Prostate gland (tissue), 2 donors: ENCODE data around the gene EEF1AKMT1. TPM values are rescaled to one million over a fixed set of nuclear protein-coding genes. Genes with fewer than 3 reads are reported as not detected.
A peak's percentile ranks its signal among the peaks of the same experiment; 100 is the strongest.

Experiments used
- DNase-seq: peaks from one replicate; pipeline ENCODE4 v3.0.0-alpha.2; 2019; ENCODE audit warnings: low spot score
- H3K27ac ChIP-seq, 2 donors: fragments of 200-600 bp; sonication (generic); 2 replicates each; pipeline ENCODE4 v1.5.1; 2017 to 2019
- H3K27me3 ChIP-seq: fragments of 200-600 bp; sonication (generic); replicated peaks from 2 replicates; pipeline ENCODE4 v1.5.1; 2019; ENCODE audit not compliant: insufficient read depth
- H3K36me3 ChIP-seq, 2 donors: fragments of 200-600 bp; sonication (generic); 1 replicate in 1 of 2; 2 replicates in 1 of 2; pipeline versions ENCODE4 v1.5.1 to v1.8.1; 2017 to 2019
- H3K4me1 ChIP-seq: fragments of 200-600 bp; sonication (generic); replicated peaks from 2 replicates; pipeline ENCODE4 v1.5.1; 2019
- H3K4me3 ChIP-seq, 2 donors: fragments of 200-600 bp; sonication (generic); 2 replicates each; pipeline ENCODE4 v1.5.1; 2017 to 2019
- H3K9me3 ChIP-seq: fragments of 200-600 bp; sonication (generic); 2 replicates; pipeline ENCODE4 v1.5.1; 2017
- POLR2A ChIP-seq: fragments of 450-650 bp; IDR thresholded peaks from one replicate; pipeline ENCODE4 v1.6.1; 2016; ENCODE audit warnings: antibody characterized with exemption, mild to moderate bottlenecking
- POLR2AphosphoS5 ChIP-seq: sonication (generic); formaldehyde crosslinking; IDR thresholded peaks from one replicate; pipeline ENCODE4 v1.6.1; 2017; ENCODE audit warnings: antibody characterized with exemption
- WGBS: methylation state at CpG from one replicate; pipeline ENCODE4 v1.1.5; 2018; 5-methylcytosine and 5-hydroxymethylcytosine counted together
- intact Hi-C: fragments of 100-400 bp; cut with DNase I; formaldehyde crosslinking; loops from one replicate; pipeline ENCODE4 v1.14.2; 2022
- total RNA-seq, 2 donors: library from RNA; depleted of rRNA; stranded (reverse); fragments of >200 nt; gene quantifications; one replicate each; pipeline ENCODE4 v1.1.0, GENCODE V29; 2016
- TF ChIP-seq, protein P1 (sequence below), 4 experiments: fragments of 200-600 bp in 2 of 4; fragments of 450-650 bp in 2 of 4; sonication (generic) in 2 of 4; IDR thresholded peaks; 1 replicate in 3 of 4; 2 replicates in 1 of 4; pipeline ENCODE4 v1.5.1; 2016 to 2019; ENCODE audit warnings: antibody characterized with exemption in 4 of 4, mild to moderate bottlenecking in 2 of 4, moderate library complexity in 2 of 4

EEF1AKMT1 gene
- total RNA-seq, 2 donors from 2014 or later, result 11.4 to 31.6 TPM

DNA sequence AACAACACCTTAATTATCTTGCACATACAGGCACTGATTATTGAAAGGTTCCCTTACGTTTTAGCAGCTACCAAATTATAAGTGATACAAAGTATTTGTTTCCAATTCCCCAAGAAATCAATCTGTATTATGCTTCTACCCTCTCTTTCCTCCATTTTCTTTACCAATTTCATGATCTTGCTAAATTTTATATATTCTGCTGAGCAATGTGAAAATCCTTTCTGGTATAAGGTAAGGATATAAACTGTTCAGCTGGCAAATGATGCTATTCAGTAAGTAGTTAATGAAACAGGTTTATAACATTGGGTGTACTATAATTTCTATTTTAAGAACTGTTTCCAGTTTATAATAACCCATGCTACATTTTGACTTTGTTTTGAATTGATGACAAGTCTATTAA lies 985 bp upstream of the EEF1AKMT1 start:
- Histone ChIP-seq H3K4me3 (no peak overlapping the region), H3K4me1 (no peaks in the 10 kb centered on the region), H3K36me3 (no peaks in the 10 kb centered on the region), H3K27me3 (no peaks in the 10 kb centered on the region), H3K27ac (no peak overlapping the region), H3K9me3 (no peaks in the 10 kb centered on the region)
- WGBS, result 82% methylated on average over 1 of the region's 1 CpG
- TF ChIP-seq, protein P1, sequence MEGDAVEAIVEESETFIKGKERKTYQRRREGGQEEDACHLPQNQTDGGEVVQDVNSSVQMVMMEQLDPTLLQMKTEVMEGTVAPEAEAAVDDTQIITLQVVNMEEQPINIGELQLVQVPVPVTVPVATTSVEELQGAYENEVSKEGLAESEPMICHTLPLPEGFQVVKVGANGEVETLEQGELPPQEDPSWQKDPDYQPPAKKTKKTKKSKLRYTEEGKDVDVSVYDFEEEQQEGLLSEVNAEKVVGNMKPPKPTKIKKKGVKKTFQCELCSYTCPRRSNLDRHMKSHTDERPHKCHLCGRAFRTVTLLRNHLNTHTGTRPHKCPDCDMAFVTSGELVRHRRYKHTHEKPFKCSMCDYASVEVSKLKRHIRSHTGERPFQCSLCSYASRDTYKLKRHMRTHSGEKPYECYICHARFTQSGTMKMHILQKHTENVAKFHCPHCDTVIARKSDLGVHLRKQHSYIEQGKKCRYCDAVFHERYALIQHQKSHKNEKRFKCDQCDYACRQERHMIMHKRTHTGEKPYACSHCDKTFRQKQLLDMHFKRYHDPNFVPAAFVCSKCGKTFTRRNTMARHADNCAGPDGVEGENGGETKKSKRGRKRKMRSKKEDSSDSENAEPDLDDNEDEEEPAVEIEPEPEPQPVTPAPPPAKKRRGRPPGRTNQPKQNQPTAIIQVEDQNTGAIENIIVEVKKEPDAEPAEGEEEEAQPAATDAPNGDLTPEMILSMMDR (IDR thresholded peaks at IDR 0.05), result no peak
- TF ChIP-seq POLR2A, result no peak
- no peak for TF ChIP-seq POLR2AphosphoS5
- intact Hi-C loops, result loop anchor here (5.0 kb wide), 1 partner anchor 38 kb away; no protein-coding TSS in a partner anchor
- no peak for DNase-seq

DNA sequence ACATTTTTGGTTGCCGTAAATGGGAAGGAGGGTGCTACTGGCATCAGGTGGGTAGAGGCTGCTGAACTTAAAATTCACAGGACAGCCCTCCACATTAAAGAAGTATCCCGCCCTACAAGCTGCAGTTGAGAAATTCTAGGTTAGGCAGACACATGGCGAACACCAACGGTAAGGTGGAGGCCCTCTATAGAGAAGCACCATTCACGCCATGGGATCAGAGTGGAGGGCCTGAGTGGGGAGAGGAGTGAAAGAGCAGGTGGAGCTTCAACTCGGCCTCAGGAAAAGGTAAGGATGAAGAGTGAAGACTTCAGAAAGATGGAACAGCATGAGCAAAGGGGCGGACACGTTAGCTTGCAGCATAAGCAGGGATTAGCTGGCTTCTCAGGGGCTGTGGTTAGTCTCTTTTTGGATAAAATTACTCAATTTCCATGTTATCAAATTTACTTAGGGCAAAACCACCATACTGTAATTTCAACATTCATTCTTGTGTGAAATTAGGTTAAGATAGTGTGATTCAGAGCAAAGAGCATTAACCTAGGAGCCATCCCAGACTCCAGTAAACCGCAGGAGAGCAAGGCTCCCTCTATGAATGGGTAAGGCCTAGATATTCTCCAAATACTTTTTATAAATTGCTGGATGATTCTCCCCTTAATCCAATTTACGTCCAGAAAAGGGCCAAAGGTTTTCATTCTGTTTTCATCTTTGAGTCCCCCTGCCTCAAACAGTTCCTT lies 1.2 kb downstream of the EEF1AKMT1 start:
- no peak for DNase-seq
- no peaks in the 10 kb centered on the region for H3K36me3 ChIP-seq
- peak overlapping the region; percentile 61 to 63 for H3K4me3 ChIP-seq
- no peaks in the 10 kb centered on the region for H3K9me3 ChIP-seq
- intact Hi-C loops, result loop anchor here (5.0 kb wide), 1 partner anchor 40 kb away; no protein-coding TSS in a partner anchor
- H3K27me3 ChIP-seq, result no peaks in the 10 kb centered on the region
- WGBS, result 84% methylated on average over 10 of the region's 10 CpGs
- H3K27ac ChIP-seq, result peak overlapping the region in 1 of 2 donors; percentile 89
- TF ChIP-seq POLR2A (no peak), POLR2AphosphoS5 (no peak)
- TF ChIP-seq, protein P1 (IDR thresholded peaks at IDR 0.05), result no peak
- H3K4me1 ChIP-seq, result no peaks in the 10 kb centered on the region

DNA sequence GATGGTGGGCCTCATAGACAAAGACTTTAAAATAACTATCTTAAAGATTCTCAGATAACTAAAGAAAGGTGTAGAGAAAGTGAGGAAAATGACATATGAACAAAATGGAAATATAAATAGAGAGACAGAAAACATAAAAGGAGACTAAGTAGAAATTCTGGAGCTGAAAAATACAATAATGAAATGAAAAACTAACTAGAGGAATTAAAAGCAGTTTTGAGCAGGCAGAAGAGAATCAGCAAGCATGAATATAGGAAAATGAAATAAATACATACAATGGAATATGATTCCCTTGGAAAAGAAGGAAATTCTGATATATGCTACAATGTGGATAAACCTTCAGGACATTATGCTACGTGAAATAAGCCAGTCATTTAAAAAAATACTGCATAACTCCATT lies 3.9 kb downstream of the EEF1AKMT1 start:
- H3K4me3 ChIP-seq, result no peak overlapping the region
- TF ChIP-seq POLR2AphosphoS5 (no peak), POLR2A (no peak)
- TF ChIP-seq, protein P1 (IDR thresholded peaks at IDR 0.05), result no peak
- DNase-seq, result no peak

DNA sequence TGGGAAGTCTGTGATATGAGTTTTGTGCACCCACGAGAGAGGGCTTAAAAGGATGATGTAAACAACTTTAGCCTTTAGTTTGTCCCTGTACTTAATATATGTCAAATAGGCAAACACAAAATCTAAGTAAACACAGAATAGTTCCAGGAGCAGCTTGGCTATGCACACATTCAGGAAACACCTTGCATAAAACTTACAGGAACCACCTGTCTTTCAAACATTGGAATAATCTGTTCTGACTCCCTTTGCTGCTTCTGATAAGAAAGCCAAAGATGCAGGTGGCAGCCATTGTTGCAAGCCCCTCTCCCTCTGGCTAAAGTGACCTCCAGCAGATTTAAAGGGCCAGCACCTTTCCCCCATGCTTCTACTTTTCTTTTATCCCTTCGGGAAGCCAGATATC lies 4.7 kb downstream of the EEF1AKMT1 start:
- 80% methylated on average over 2 of the region's 2 CpGs for WGBS
- DNase-seq, result no peak
- Histone ChIP-seq H3K4me1 (no peaks in the 10 kb centered on the region), H3K9me3 (no peaks in the 10 kb centered on the region), H3K27me3 (no peaks in the 10 kb centered on the region), H3K4me3 (no peak overlapping the region), H3K27ac (no peak overlapping the region), H3K36me3 (no peaks in the 10 kb centered on the region)
- intact Hi-C loops, result no loop called here
- TF ChIP-seq POLR2A, result no peak
- TF ChIP-seq POLR2AphosphoS5, result peak; percentile 29
- TF ChIP-seq, protein P1 (IDR thresholded peaks at IDR 0.05), result no peak

More for the DNA sequence above, 3.9 kb downstream of the EEF1AKMT1 start:
- no peak overlapping the region for H3K27ac ChIP-seq
- no peaks in the 10 kb centered on the region for H3K36me3 ChIP-seq
- no peaks in the 10 kb centered on the region for H3K9me3 ChIP-seq
- intact Hi-C loops, result loop anchor here (5.0 kb wide), 1 partner anchor 42 kb away; no protein-coding TSS in a partner anchor
- H3K27me3 ChIP-seq, result no peaks in the 10 kb centered on the region
- no peaks in the 10 kb centered on the region for H3K4me1 ChIP-seq
- 97% methylated on average over 1 of the region's 1 CpG for WGBS
